Lung (tissue), 12 donors: ENCODE measurements around the gene SV2B. TPM values are rescaled to one million over a fixed set of nuclear protein-coding genes. Genes with fewer than 3 reads are reported as not detected.

Experiments
- ATAC-seq: fragments of 200-7000 bp; cut with Tn5 transposase; one replicate; pipeline ENCODE4 v1.9.1; 2020; ENCODE audit warnings: moderate number of reproducible peaks; ENCODE audit not compliant: insufficient read depth, low FRiP score
- DNase-seq, 3 donors: peaks; one replicate each; pipeline ENCODE4 v3.0.0-alpha.2; 2013 to 2017
- H3K27ac ChIP-seq, 2 donors: one replicate each; pipeline ENCODE4 v1.5.1; 2013; ENCODE audit warnings: mild to moderate bottlenecking in 2 of 2, moderate library complexity in 2 of 2, control low read depth in 1 of 2, inconsistent platforms in 1 of 2, low read depth in 1 of 2, low read length in 1 of 2
- H3K27me3 ChIP-seq, 3 donors: one replicate each; pipeline ENCODE4 v1.5.1; 2013; ENCODE audit warnings: low read length in 2 of 3; ENCODE audit not compliant: control insufficient read depth in 3 of 3, insufficient read depth in 3 of 3
- H3K36me3 ChIP-seq, 4 donors: one replicate each; pipeline ENCODE4 v1.5.1; 2013; ENCODE audit warnings: low read length in 4 of 4, mild to moderate bottlenecking in 1 of 4, moderate library complexity in 1 of 4; ENCODE audit not compliant: control insufficient read depth in 4 of 4, insufficient read depth in 4 of 4
- H3K4me1 ChIP-seq, 5 donors: one replicate each; pipeline ENCODE4 v1.5.1; 2013; ENCODE audit warnings: low read length in 5 of 5, mild to moderate bottlenecking in 2 of 5, moderate library complexity in 1 of 5; ENCODE audit not compliant: control insufficient read depth in 5 of 5, insufficient read depth in 5 of 5
- H3K4me3 ChIP-seq: one replicate; pipeline ENCODE4 v1.5.1; 2013; ENCODE audit warnings: mild to moderate bottlenecking, control low read depth, moderate library complexity
- H3K9ac ChIP-seq, 2 donors: one replicate each; pipeline ENCODE4 v1.5.1; 2013; ENCODE audit warnings: low read length in 2 of 2, control low read depth in 1 of 2; ENCODE audit not compliant: insufficient read depth in 1 of 2
- H3K9me3 ChIP-seq, 4 donors: one replicate each; pipeline ENCODE4 v1.5.1; 2013; ENCODE audit warnings: low read length in 3 of 4, mild to moderate bottlenecking in 1 of 4, moderate library complexity in 1 of 4; ENCODE audit not compliant: control insufficient read depth in 4 of 4, insufficient read depth in 3 of 4
- CTCF ChIP-seq: IDR thresholded peaks from 2 replicates; pipeline ENCODE4 v1.5.1; 2012; ENCODE audit warnings: mild to moderate bottlenecking; ENCODE audit errors: control extremely low read depth, extremely low read depth
- WGBS, 2 donors: extraction: QIAGEN DNeasy Blood & Tissue Kit; methylation state at CpG; one replicate each; pipeline ENCODE4 v1.1.7; 2013; 5-methylcytosine and 5-hydroxymethylcytosine counted together
- polyA plus RNA-seq, 2 donors: library from polyadenylated mRNA; stranded (reverse); fragments of 200-250 nt; gene quantifications; one replicate each; pipeline ENCODE4 v1.2.1, GENCODE V29; 2013
- total RNA-seq, 2 donors: library from RNA; depleted of rRNA in 1 of 2; stranded (reverse); fragments of >200 nt in 1 of 2; gene quantifications; one replicate each; pipeline ENCODE4 v1.2.1, GENCODE V29; 2014 to 2021
- donor health status: control.
- donor health status: control.
- donor health status: Bipolar disorder and iron deficiency.
- donor health status: healthy.
- donor health status: DM: yes; HTN: yes; CAD: no.

Gene SV2B
- total and polyA plus RNA-seq, 4 donors, result 0.12 to 2.8 (median 0.90) TPM

DNA sequence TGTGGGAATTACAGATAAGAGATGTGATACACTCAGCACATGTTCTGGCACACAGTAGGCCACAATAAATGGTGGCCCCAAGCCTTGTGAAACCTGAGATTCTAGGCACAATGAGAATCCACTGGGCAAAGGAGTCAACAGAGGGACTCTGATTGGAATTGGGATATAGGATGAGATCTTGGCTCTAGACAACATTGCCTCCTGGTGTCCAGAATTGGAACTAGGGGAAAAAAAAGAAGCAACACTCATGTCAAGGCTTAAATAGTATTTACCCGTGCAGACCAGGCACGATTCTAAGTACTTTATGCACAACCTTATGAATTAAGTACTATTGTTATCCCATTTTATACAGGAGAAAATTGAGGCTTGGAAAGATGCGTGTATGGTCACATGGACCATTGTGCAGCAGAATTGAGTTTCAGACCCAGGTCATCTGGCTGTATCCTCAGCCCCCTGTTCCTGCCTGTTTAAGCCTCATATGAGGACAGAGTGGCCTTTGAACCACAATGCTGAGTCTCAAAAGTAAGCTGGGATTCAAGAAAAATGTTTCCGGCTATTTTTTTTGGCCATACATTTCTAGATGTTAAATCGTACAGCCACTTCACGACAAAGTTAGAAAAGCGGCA is 124.8 kb downstream of the SV2B start:
- WGBS, 2 donors, result 61 to 64% methylated on average over 7 of the region's 7 CpGs
- ATAC-seq, result no peak
- H3K9ac ChIP-seq, result no peak overlapping the region
- no peaks in the 10 kb centered on the region for H3K27me3 ChIP-seq
- H3K36me3 ChIP-seq, result no peaks in the 10 kb centered on the region
- peak; percentile 43 for TF ChIP-seq CTCF
- H3K4me3 ChIP-seq, result no peak overlapping the region
- no peaks in the 10 kb centered on the region for H3K9me3 ChIP-seq
- peaks cover 0 to 43% (median 8%) of the 10 kb centered on the region in 5 donors for H3K4me1 ChIP-seq
- DNase-seq, result peak; percentile 24 to 80 (median 70)
- no peak overlapping the region for H3K27ac ChIP-seq

- H3K4me3 ChIP-seq, result no peak overlapping the region
- TF ChIP-seq CTCF, result no peak
- H3K27me3 ChIP-seq, result no peaks in the 10 kb centered on the region
- no peak overlapping the region for H3K9ac ChIP-seq
- no peak overlapping the region for H3K27ac ChIP-seq
- DNase-seq (peak; percentile 68 to 96 (median 91)), ATAC-seq (no peak)
- no peaks in the 10 kb centered on the region for H3K9me3 ChIP-seq
- 70 to 71% methylated on average over 5 of the region's 5 CpGs for WGBS, 2 donors
- no peaks in the 10 kb centered on the region for H3K36me3 ChIP-seq
- peaks cover 0 to 47% (median 8%) of the 10 kb centered on the region in 5 donors for H3K4me1 ChIP-seq
Observed at GRCh38 chr15:91225741-91226140, 125.7 kb downstream of the SV2B start.

DNA sequence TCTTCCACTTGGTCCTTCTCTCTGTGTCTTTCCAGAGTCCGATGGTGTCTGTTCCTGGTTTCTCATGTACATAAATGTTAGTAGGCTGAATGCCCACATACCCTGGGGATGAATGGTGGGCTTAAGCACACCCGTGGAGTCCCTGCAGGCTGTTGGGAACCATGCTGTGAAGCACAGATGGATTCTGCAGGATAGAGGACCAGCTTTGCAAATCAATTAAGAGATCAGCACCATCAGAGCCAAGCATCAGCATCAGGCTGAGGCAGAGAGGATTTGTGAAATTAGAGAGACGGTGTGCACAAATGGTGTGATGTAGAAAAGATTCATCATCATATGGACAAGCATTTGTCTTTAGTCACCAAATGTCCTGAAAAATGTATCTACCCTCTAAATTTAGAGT is 127.1 kb downstream of the SV2B start:
- no peak overlapping the region for H3K9ac ChIP-seq
- H3K27ac ChIP-seq, result no peak overlapping the region
- ATAC-seq (no peak), DNase-seq (no peak)
- H3K4me3 ChIP-seq, result no peak overlapping the region
- TF ChIP-seq CTCF, result no peak
- WGBS, 2 donors, result 57 to 60% methylated on average over 3 of the region's 3 CpGs
- peaks cover 0 to 57% (median 8%) of the 10 kb centered on the region in 5 donors for H3K4me1 ChIP-seq
- H3K27me3 ChIP-seq, result no peaks in the 10 kb centered on the region
- no peaks in the 10 kb centered on the region for H3K36me3 ChIP-seq
- no peaks in the 10 kb centered on the region for H3K9me3 ChIP-seq

- DNase-seq (peak; percentile 77 to 97 (median 94)), ATAC-seq (no peak)
- no peak overlapping the region for H3K9ac ChIP-seq
- H3K27me3 ChIP-seq, result no peaks in the 10 kb centered on the region
- no peaks in the 10 kb centered on the region for H3K9me3 ChIP-seq
- H3K4me1 ChIP-seq, result peaks cover 0 to 57% (median 8%) of the 10 kb centered on the region in 5 donors
- WGBS, 2 donors, result 55 to 61% methylated on average over 5 of the region's 5 CpGs
- H3K36me3 ChIP-seq, result no peaks in the 10 kb centered on the region
- H3K4me3 ChIP-seq, result no peak overlapping the region
- no peak overlapping the region for H3K27ac ChIP-seq
- no peak for TF ChIP-seq CTCF
Observed at GRCh38 chr15:91227766-91228165, 127.7 kb downstream of the SV2B start.
